T-helper 1 cell treated with Interleukin-12 subunit alpha and Interleukin-12 subunit beta and Interleukin-4 antibody, amounts not matched to agents 30 μg/mL and 1 μg/mL, for 36 hours (primary cell): ENCODE results near the gene TRIML1.

Source experiments
- H3K27ac Mint-ChIP-seq: one replicate; pipeline ENCODE4 v1.8.0; 2021; ENCODE audit warnings: mild to moderate bottlenecking, mixed read lengths
- H3K27me3 Mint-ChIP-seq: one replicate; pipeline ENCODE4 v1.8.0; 2021; ENCODE audit warnings: low read depth, mixed read lengths
- H3K36me3 Mint-ChIP-seq: one replicate; pipeline ENCODE4 v1.8.0; 2021; ENCODE audit warnings: low read depth, mixed read lengths
- H3K4me1 Mint-ChIP-seq: one replicate; pipeline ENCODE4 v1.8.0; 2021; ENCODE audit warnings: low read depth, mixed read lengths
- H3K4me3 Mint-ChIP-seq: one replicate; pipeline ENCODE4 v1.8.0; 2021; ENCODE audit warnings: mild to moderate bottlenecking, moderate library complexity, mixed read lengths
- H3K9me3 Mint-ChIP-seq: one replicate; pipeline ENCODE4 v1.8.0; 2021; ENCODE audit warnings: mixed read lengths

Gene TRIML1, protein sequence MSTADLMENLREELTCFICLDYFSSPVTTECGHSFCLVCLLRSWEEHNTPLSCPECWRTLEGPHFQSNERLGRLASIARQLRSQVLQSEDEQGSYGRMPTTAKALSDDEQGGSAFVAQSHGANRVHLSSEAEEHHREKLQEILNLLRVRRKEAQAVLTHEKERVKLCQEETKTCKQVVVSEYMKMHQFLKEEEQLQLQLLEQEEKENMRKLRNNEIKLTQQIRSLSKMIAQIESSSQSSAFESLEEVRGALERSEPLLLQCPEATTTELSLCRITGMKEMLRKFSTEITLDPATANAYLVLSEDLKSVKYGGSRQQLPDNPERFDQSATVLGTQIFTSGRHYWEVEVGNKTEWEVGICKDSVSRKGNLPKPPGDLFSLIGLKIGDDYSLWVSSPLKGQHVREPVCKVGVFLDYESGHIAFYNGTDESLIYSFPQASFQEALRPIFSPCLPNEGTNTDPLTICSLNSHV

GRCh38 chr4:188139141-188139540 is at the start of gene TRIML1:
Gene TRIML1 (plus strand): TSS chr4:188139441. CDS start chr4:188139559, 118 bp downstream.
- Mint-ChIP-seq H3K4me1 (no peaks in the 10 kb centered on the region), H3K36me3 (no peaks in the 10 kb centered on the region), H3K9me3 (peaks cover 28% of the 10 kb centered on the region), H3K27me3 (no peaks in the 10 kb centered on the region), H3K27ac (no peak within 1 kb of the TSS), H3K4me3 (no peak within 1 kb of the TSS)

DNA sequence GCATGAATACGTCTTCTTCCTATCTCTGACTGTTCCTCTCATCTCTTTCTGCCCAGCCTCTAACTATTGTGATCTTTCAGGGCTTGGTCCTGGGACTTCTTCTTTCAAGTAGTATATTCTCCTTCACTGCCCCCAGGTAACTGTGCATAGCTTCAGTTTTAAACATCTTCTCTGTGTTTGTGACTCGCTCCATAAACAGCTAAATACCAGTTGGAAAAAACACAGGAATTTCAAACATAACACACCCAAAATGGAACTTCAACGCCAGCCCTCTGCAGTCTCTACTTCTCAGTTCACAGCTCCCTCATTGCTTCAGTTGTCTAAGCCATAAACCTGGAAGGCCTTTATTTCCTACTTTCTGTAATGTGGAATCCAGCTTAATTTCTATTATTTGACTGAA is 46.4 kb upstream of the TRIML1 start:
- H3K27ac Mint-ChIP-seq = no peak overlapping the region
- H3K9me3 Mint-ChIP-seq = peaks cover 34% of the 10 kb centered on the region
- H3K36me3 Mint-ChIP-seq = no peaks in the 10 kb centered on the region
- H3K4me1 Mint-ChIP-seq = no peaks in the 10 kb centered on the region
- H3K27me3 Mint-ChIP-seq = no peaks in the 10 kb centered on the region
- H3K4me3 Mint-ChIP-seq = no peak overlapping the region

DNA sequence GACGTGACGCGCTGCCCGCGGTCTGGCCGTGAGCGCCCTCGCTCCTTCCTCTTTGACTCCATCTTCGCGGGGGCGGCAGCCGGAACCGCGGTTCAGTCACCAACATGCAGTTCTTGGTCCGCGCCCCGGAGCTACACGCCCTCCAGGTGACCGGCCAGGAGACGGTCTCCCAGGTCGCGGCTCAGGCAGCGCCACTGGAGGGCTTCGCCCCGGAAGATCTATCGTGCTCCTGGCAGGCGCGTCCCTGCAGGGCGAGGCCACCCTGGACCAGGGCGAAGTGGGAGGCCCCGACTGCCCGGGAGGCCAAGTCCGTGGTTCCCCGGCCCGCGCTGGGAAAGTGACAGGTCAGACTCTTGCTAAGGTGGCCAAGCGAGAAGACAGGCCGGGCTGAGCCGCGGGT is 32.8 kb upstream of the TRIML1 start:
- Mint-ChIP-seq H3K27me3 (no peaks in the 10 kb centered on the region), H3K27ac (no peak overlapping the region), H3K4me1 (no peaks in the 10 kb centered on the region), H3K36me3 (no peaks in the 10 kb centered on the region), H3K9me3 (peaks cover 40% of the 10 kb centered on the region), H3K4me3 (no peak overlapping the region)

DNA sequence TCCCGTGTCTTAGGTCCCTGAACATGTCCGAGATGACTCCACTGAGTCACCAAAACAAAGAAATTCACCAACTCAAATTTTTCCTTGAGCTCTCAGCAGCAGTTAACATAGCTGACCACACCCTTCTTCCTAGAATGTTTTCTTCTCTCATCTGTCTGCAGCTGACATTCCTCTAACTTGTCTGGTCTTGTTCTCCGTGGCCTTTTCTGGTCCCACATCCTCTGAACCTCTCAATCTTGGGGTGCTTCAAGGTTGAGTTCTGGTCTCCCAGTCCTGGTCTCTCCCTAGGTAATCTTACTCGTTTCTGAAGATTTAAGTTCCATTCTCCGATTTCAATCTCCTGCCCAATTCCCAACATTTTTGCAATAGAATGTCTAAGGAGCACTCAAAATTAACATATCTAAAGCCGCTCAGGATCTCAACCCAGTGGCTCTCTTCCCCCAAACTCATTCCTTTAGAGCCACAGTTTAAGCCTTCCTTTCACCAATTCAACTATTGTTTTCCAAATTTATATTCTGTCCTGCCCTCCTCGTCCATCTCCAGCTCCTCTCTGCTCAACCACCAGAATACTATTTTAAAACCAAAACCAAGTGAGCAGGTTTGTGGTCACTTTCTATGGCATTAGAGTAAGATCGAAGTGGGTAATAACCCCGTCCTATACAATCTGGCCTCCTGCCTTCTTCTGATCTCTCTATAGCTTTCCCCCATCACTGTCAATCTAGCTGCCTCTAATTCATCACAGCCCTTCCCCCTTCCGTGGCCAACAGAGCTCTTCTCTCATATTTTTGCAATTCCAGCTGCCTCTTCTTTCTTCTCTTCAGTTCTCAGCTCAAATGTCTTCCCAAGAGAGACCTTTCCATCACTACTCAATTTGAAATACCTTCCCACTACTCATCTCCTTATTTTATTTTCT is 31.1 kb upstream of the TRIML1 start:
- H3K4me1 Mint-ChIP-seq = no peaks in the 10 kb centered on the region
- no peaks in the 10 kb centered on the region for H3K36me3 Mint-ChIP-seq
- peaks cover 42% of the 10 kb centered on the region for H3K9me3 Mint-ChIP-seq
- H3K4me3 Mint-ChIP-seq = no peak overlapping the region
- H3K27me3 Mint-ChIP-seq = no peaks in the 10 kb centered on the region
- H3K27ac Mint-ChIP-seq = no peak overlapping the region

GRCh38 chr4:188109157-188109755 is 30.0 kb upstream of the TRIML1 start, which contains the start of gene TRIML2:
Gene TRIML2 (minus strand): TSS chr4:188109603. CDS start chr4:188105368, 4,235 bp downstream.
- Mint-ChIP-seq H3K27ac (no peak within 1 kb of the TSS), H3K4me3 (no peak within 1 kb of the TSS), H3K36me3 (no peaks in the 10 kb centered on the region), H3K27me3 (no peaks in the 10 kb centered on the region), H3K9me3 (peaks cover 35% of the 10 kb centered on the region), H3K4me1 (no peaks in the 10 kb centered on the region)

DNA sequence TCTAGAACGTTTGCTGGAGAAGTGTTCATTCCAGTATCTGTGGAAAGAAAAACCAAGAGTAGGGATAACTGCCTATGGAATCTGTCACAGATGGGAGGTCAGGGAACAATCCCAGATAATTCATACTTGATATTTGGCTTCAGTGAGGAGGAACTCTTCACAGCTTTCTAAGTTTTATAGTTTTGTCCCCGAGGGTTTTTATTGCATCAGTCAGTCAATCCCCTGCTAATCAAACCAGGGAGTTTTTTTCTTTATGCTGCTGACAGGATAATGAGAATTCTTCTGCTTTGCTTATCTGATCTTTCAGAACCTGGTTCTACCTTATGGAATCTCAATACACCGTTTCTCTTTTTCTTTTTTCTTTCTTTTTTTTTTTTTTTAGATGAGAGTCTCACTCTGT is 29.2 kb upstream of the TRIML1 start:
- Mint-ChIP-seq H3K4me3 (no peak overlapping the region), H3K4me1 (no peaks in the 10 kb centered on the region), H3K36me3 (no peaks in the 10 kb centered on the region), H3K9me3 (peaks cover 28% of the 10 kb centered on the region), H3K27ac (no peak overlapping the region), H3K27me3 (no peaks in the 10 kb centered on the region)

GRCh38 chr4:188110741-188111471 is 28.3 kb upstream of the TRIML1 start:
- H3K27ac Mint-ChIP-seq = no peak overlapping the region
- H3K4me3 Mint-ChIP-seq = no peak overlapping the region
- no peaks in the 10 kb centered on the region for H3K27me3 Mint-ChIP-seq
- no peaks in the 10 kb centered on the region for H3K36me3 Mint-ChIP-seq
- H3K4me1 Mint-ChIP-seq = no peaks in the 10 kb centered on the region
- H3K9me3 Mint-ChIP-seq = peaks cover 20% of the 10 kb centered on the region

GRCh38 chr4:188111955-188112354 is 27.3 kb upstream of the TRIML1 start:
- H3K9me3 Mint-ChIP-seq = peaks cover 21% of the 10 kb centered on the region
- H3K4me1 Mint-ChIP-seq = no peaks in the 10 kb centered on the region
- no peaks in the 10 kb centered on the region for H3K27me3 Mint-ChIP-seq
- H3K36me3 Mint-ChIP-seq = no peaks in the 10 kb centered on the region
- H3K27ac Mint-ChIP-seq = no peak overlapping the region
- no peak overlapping the region for H3K4me3 Mint-ChIP-seq

GRCh38 chr4:188113156-188113555 is 26.1 kb upstream of the TRIML1 start:
- Mint-ChIP-seq H3K9me3 (peaks cover 21% of the 10 kb centered on the region), H3K4me3 (no peak overlapping the region), H3K36me3 (no peaks in the 10 kb centered on the region), H3K4me1 (no peaks in the 10 kb centered on the region), H3K27ac (no peak overlapping the region), H3K27me3 (no peaks in the 10 kb centered on the region)

- Mint-ChIP-seq H3K4me3 (no peak overlapping the region), H3K9me3 (peaks cover 19% of the 10 kb centered on the region), H3K27me3 (no peaks in the 10 kb centered on the region), H3K36me3 (no peaks in the 10 kb centered on the region), H3K27ac (no peak overlapping the region), H3K4me1 (no peaks in the 10 kb centered on the region)
These were observed 21.5 kb upstream of the TRIML1 start for GRCh38 chr4:188117631-188118324.

DNA sequence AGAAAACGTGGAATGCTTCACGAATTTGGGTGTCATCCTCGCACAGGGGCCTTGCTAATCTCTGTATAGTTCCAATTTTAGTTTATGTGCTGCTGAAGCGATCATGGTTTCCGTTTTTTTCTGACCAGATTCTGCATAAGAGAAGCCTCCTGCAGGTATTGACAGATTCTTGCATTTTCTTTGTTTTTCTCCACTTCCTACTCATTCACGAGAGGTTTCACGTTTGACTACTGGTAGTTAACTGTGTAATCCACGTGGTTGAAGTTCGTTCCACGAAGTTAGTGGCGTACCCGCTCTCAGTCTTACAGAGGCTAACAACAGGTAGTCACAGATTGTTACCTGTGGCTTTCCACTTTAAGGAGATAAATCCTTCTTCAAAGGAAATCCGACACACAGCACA is 17.7 kb upstream of the TRIML1 start:
- no peaks in the 10 kb centered on the region for H3K36me3 Mint-ChIP-seq
- H3K27me3 Mint-ChIP-seq = no peaks in the 10 kb centered on the region
- H3K27ac Mint-ChIP-seq = no peak overlapping the region
- no peak overlapping the region for H3K4me3 Mint-ChIP-seq
- H3K4me1 Mint-ChIP-seq = no peaks in the 10 kb centered on the region
- H3K9me3 Mint-ChIP-seq = peaks cover 23% of the 10 kb centered on the region

GRCh38 chr4:188127214-188127874 is 11.9 kb upstream of the TRIML1 start:
- no peaks in the 10 kb centered on the region for H3K36me3 Mint-ChIP-seq
- no peaks in the 10 kb centered on the region for H3K27me3 Mint-ChIP-seq
- H3K4me1 Mint-ChIP-seq = no peaks in the 10 kb centered on the region
- no peak overlapping the region for H3K4me3 Mint-ChIP-seq
- peaks cover 16% of the 10 kb centered on the region for H3K9me3 Mint-ChIP-seq
- H3K27ac Mint-ChIP-seq = no peak overlapping the region

- Mint-ChIP-seq H3K36me3 (no peaks in the 10 kb centered on the region), H3K4me1 (no peaks in the 10 kb centered on the region), H3K27me3 (no peaks in the 10 kb centered on the region), H3K27ac (no peak overlapping the region), H3K9me3 (peaks cover 17% of the 10 kb centered on the region), H3K4me3 (no peak overlapping the region)
These were observed 8.9 kb upstream of the TRIML1 start for GRCh38 chr4:188130355-188130754.
